Stomach (tissue), 4 donors: Measurements from ENCODE around the gene LEFTY1.

ENCODE experiments used
- POLR2A ChIP-seq, 4 donors: fragments of 450-650 bp; IDR thresholded peaks; one replicate each; pipeline ENCODE4 v1.6.1; 2016; ENCODE audit warnings: antibody characterized with exemption in 4 of 4, control low read depth in 2 of 4, mild to moderate bottlenecking in 1 of 4, moderate library complexity in 1 of 4
- TF ChIP-seq, protein P1 (sequence below), 7 experiments: fragments of 450-650 bp in 4 of 7; fragments of 200-600 bp in 3 of 7; sonication (generic) in 3 of 7; IDR thresholded peaks; one replicate each; pipeline ENCODE4 v1.5.1; 2016 to 2019; ENCODE audit warnings: antibody characterized with exemption in 7 of 7, control low read depth in 2 of 7, mild to moderate bottlenecking in 1 of 7

GRCh38 chr1:225930566-225930965 is 41.6 kb upstream of the LEFTY1 start:
- TF ChIP-seq POLR2A (IDR thresholded peaks at IDR 0.05) = no peak
- TF ChIP-seq, protein P1, sequence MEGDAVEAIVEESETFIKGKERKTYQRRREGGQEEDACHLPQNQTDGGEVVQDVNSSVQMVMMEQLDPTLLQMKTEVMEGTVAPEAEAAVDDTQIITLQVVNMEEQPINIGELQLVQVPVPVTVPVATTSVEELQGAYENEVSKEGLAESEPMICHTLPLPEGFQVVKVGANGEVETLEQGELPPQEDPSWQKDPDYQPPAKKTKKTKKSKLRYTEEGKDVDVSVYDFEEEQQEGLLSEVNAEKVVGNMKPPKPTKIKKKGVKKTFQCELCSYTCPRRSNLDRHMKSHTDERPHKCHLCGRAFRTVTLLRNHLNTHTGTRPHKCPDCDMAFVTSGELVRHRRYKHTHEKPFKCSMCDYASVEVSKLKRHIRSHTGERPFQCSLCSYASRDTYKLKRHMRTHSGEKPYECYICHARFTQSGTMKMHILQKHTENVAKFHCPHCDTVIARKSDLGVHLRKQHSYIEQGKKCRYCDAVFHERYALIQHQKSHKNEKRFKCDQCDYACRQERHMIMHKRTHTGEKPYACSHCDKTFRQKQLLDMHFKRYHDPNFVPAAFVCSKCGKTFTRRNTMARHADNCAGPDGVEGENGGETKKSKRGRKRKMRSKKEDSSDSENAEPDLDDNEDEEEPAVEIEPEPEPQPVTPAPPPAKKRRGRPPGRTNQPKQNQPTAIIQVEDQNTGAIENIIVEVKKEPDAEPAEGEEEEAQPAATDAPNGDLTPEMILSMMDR (IDR thresholded peaks at IDR 0.05) = no peak
